Measurements from ENCODE around the gene PTEN. TPM values are rescaled to one million over a fixed set of nuclear protein-coding genes. Genes with fewer than 3 reads are reported as not detected.

The PTEN gene
- total RNA-seq, 4 donors from 2014 or later, result 90.8 to 146 (median 112) TPM

GRCh38 chr10:87925570-87925969 is 62.1 kb downstream of the PTEN start:
- TF ChIP-seq CTCF (IDR thresholded peaks at IDR 0.05), result no peak
- no peak for TF ChIP-seq POLR2AphosphoS5 (IDR thresholded peaks at IDR 0.05)
- no peak for TF ChIP-seq POLR2A (IDR thresholded peaks at IDR 0.05)
- TF ChIP-seq EP300 (IDR thresholded peaks at IDR 0.05), result no peak
- no peaks in the 10 kb centered on the region for H3K36me3 ChIP-seq
- H3K27me3 ChIP-seq, result no peaks in the 10 kb centered on the region
- H3K9me3 ChIP-seq, result no peaks in the 10 kb centered on the region
- H3K27ac ChIP-seq, result no peak overlapping the region
- 32 to 44% methylated on average over 2 of the region's 2 CpGs for WGBS, 2 donors (ENCODE audit: low coverage in 1 of 2)
- no peak for ATAC-seq
- peaks cover 5 to 84% (median 7%) of the 10 kb centered on the region in 3 donors for H3K4me1 ChIP-seq
- H3K4me3 ChIP-seq, result no peak overlapping the region

GRCh38 chr10:87927091-87927490 is 63.7 kb downstream of the PTEN start:
- Histone ChIP-seq H3K9me3 (no peaks in the 10 kb centered on the region), H3K36me3 (no peaks in the 10 kb centered on the region), H3K4me1 (peaks cover 5 to 85% (median 7%) of the 10 kb centered on the region in 3 donors), H3K27ac (no peak overlapping the region), H3K4me3 (no peak overlapping the region), H3K27me3 (no peaks in the 10 kb centered on the region)
- no peak for TF ChIP-seq POLR2AphosphoS5 (IDR thresholded peaks at IDR 0.05)
- no peak for TF ChIP-seq CTCF (IDR thresholded peaks at IDR 0.05)
- TF ChIP-seq EP300 (IDR thresholded peaks at IDR 0.05), result no peak
- no peak for TF ChIP-seq POLR2A (IDR thresholded peaks at IDR 0.05)
- ATAC-seq, result no peak
- 60 to 76% methylated on average over 2 of the region's 2 CpGs for WGBS, 2 donors (ENCODE audit: low coverage in 1 of 2)

GRCh38 chr10:87928996-87929395 is 65.6 kb downstream of the PTEN start:
- H3K4me1 ChIP-seq, result peaks cover 5 to 75% (median 7%) of the 10 kb centered on the region in 3 donors
- no peak overlapping the region for H3K27ac ChIP-seq
- TF ChIP-seq POLR2AphosphoS5 (IDR thresholded peaks at IDR 0.05), result no peak
- TF ChIP-seq POLR2A (IDR thresholded peaks at IDR 0.05), result no peak
- no peak for TF ChIP-seq EP300 (IDR thresholded peaks at IDR 0.05)
- TF ChIP-seq CTCF (IDR thresholded peaks at IDR 0.05), result no peak
- WGBS, 2 donors (ENCODE audit: low coverage in 1 of 2), result 66 to 71% methylated on average over 3 of the region's 3 CpGs
- no peaks in the 10 kb centered on the region for H3K9me3 ChIP-seq
- H3K27me3 ChIP-seq, result no peaks in the 10 kb centered on the region
- H3K4me3 ChIP-seq, result no peak overlapping the region
- no peaks in the 10 kb centered on the region for H3K36me3 ChIP-seq
- ATAC-seq, result no peak

- ATAC-seq, result no peak
- Histone ChIP-seq H3K9me3 (no peaks in the 10 kb centered on the region), H3K27ac (no peak overlapping the region), H3K4me3 (no peak overlapping the region), H3K4me1 (peaks cover 5 to 66% (median 7%) of the 10 kb centered on the region in 3 donors), H3K36me3 (peaks cover 0 to 11% of the 10 kb centered on the region in 2 donors), H3K27me3 (no peaks in the 10 kb centered on the region)
- no peak for TF ChIP-seq CTCF (IDR thresholded peaks at IDR 0.05)
- no peak for TF ChIP-seq POLR2A (IDR thresholded peaks at IDR 0.05)
- no peak for TF ChIP-seq POLR2AphosphoS5 (IDR thresholded peaks at IDR 0.05)
- TF ChIP-seq EP300 (IDR thresholded peaks at IDR 0.05), result no peak
- 57 to 73% methylated on average over 1 of the region's 1 CpG for WGBS, 2 donors (ENCODE audit: low coverage in 1 of 2)
Measured at GRCh38 chr10:87930141-87930540, 66.7 kb downstream of the PTEN start.

GRCh38 chr10:87930934-87931835 is 67.8 kb downstream of the PTEN start:
- Histone ChIP-seq H3K4me3 (no peak overlapping the region), H3K36me3 (peaks cover 0 to 17% of the 10 kb centered on the region in 2 donors), H3K27ac (no peak overlapping the region), H3K9me3 (no peaks in the 10 kb centered on the region), H3K4me1 (peaks cover 7 to 68% (median 10%) of the 10 kb centered on the region in 3 donors), H3K27me3 (no peaks in the 10 kb centered on the region)
- no peak for TF ChIP-seq POLR2A (IDR thresholded peaks at IDR 0.05)
- no peak for TF ChIP-seq POLR2AphosphoS5 (IDR thresholded peaks at IDR 0.05)
- no peak for TF ChIP-seq EP300 (IDR thresholded peaks at IDR 0.05)
- TF ChIP-seq CTCF (IDR thresholded peaks at IDR 0.05), result no peak
- WGBS, 2 donors (ENCODE audit: low coverage in 1 of 2), result 59 to 69% methylated on average over 4 of the region's 4 CpGs
- no peak for ATAC-seq

Data from gastroesophageal sphincter (tissue), 4 donors.